Suprapubic skin (tissue), 3 donors: ENCODE data around the gene PHRF1.

Experiments used
- EP300 ChIP-seq: sonication (generic); formaldehyde crosslinking; IDR thresholded peaks from one replicate; pipeline ENCODE4 v1.6.1; 2017; ENCODE audit warnings: antibody characterized with exemption
- POLR2A ChIP-seq, 2 donors: fragments of 450-650 bp; IDR thresholded peaks; one replicate each; pipeline ENCODE4 v1.6.1; 2017; ENCODE audit warnings: antibody characterized with exemption in 2 of 2, mild to moderate bottlenecking in 2 of 2, moderate library complexity in 2 of 2
- TF ChIP-seq, protein P1 (sequence below), 2 donors: fragments of 200-600 bp in 1 of 2; fragments of 450-650 bp in 1 of 2; sonication (generic) in 1 of 2; IDR thresholded peaks; one replicate each; pipeline ENCODE4 v1.5.1; 2016 to 2019; ENCODE audit warnings: antibody characterized with exemption in 2 of 2, mild to moderate bottlenecking in 1 of 2, moderate library complexity in 1 of 2

DNA sequence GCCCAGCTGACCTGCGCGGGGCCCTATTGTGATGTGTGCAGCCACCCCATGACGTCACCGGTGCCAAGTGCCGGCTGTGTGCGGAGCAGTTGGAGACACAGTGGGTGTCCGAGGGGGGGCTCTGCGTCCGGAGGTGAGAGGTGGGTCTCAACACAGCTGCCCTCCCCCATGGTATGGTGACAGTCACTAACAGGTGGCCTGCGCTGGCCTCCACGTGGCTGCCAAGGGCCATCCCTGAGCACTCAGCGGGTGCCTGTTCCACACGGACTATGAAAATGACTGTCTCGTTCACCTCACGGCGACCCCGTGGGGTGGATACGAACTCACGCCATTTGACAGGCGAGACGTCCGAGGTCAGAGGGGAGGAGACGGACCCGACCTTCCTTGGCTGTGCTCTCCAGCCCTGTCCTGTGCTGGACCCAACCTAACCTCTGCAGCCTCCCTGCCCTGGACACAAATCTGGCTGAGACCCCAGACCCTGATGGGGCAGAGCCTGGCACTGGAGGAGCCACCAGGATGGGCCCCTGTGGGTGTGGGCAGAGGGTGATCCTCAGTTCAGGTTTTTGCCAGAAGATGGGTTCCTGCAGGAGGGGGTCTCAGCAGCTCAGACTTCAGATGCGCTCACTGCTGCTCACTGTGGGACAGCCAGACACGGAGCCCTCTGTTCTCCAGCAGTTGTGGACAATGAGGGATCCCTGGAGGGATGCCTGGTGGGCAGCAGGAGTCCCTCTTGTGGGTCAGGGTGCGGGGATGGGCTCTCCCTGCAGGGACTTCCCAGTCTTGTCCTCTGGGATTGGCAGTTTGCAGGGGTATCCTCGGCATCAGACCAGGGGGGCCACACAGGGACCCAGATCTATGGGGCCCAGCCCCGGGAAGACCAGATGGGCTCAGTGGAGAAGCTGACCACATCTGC is 47.2 kb upstream of the PHRF1 start:
- TF ChIP-seq, protein P1, sequence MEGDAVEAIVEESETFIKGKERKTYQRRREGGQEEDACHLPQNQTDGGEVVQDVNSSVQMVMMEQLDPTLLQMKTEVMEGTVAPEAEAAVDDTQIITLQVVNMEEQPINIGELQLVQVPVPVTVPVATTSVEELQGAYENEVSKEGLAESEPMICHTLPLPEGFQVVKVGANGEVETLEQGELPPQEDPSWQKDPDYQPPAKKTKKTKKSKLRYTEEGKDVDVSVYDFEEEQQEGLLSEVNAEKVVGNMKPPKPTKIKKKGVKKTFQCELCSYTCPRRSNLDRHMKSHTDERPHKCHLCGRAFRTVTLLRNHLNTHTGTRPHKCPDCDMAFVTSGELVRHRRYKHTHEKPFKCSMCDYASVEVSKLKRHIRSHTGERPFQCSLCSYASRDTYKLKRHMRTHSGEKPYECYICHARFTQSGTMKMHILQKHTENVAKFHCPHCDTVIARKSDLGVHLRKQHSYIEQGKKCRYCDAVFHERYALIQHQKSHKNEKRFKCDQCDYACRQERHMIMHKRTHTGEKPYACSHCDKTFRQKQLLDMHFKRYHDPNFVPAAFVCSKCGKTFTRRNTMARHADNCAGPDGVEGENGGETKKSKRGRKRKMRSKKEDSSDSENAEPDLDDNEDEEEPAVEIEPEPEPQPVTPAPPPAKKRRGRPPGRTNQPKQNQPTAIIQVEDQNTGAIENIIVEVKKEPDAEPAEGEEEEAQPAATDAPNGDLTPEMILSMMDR (IDR thresholded peaks at IDR 0.05), result no peak
- no peak for TF ChIP-seq POLR2A (IDR thresholded peaks at IDR 0.05)
- no peak for TF ChIP-seq EP300
